T-helper 2 cell treated with Interferon-gamma antibody and Interleukin-4, amounts not matched to agents 5 μg/mL and 100 μg/mL, for 36 hours (primary cell): Measurements from ENCODE around the gene AMER2.
"Not testable (repeated sequence)": the region's sequence is repeated elsewhere in the genome, so short reads cannot be mapped to it uniquely, and the experiment has no call there.

Experiments used
- DNase-seq: peaks from one replicate; pipeline ENCODE4 v3.0.0; 2021; ENCODE audit warnings: low spot score
- H3K27ac Mint-ChIP-seq: one replicate; pipeline ENCODE4 v1.8.0; 2021; ENCODE audit warnings: mild to moderate bottlenecking, mixed read lengths
- H3K27me3 Mint-ChIP-seq: one replicate; pipeline ENCODE4 v1.8.0; 2021; ENCODE audit warnings: low read depth, mixed read lengths
- H3K36me3 Mint-ChIP-seq: one replicate; pipeline ENCODE4 v1.8.0; 2021; ENCODE audit warnings: low read depth, mixed read lengths
- H3K4me1 Mint-ChIP-seq: one replicate; pipeline ENCODE4 v1.8.0; 2021; ENCODE audit warnings: low read depth, mixed read lengths
- H3K4me3 Mint-ChIP-seq: one replicate; pipeline ENCODE4 v1.8.0; 2022; ENCODE audit warnings: mild to moderate bottlenecking, moderate library complexity, mixed read lengths
- H3K9me3 Mint-ChIP-seq: one replicate; pipeline ENCODE4 v1.8.0; 2021; ENCODE audit warnings: mixed read lengths

Gene AMER2

GRCh38 chr13:25175431-25175830 lies 3.3 kb upstream of the AMER2 start:
- Mint-ChIP-seq H3K36me3 (no peaks in the 10 kb centered on the region), H3K4me1 (peaks cover 6% of the 10 kb centered on the region), H3K4me3 (no peak overlapping the region)

GRCh38 chr13:25175026-25175425 lies 2.9 kb upstream of the AMER2 start:
- no peaks in the 10 kb centered on the region for H3K9me3 Mint-ChIP-seq
- H3K36me3 Mint-ChIP-seq: no peaks in the 10 kb centered on the region
- DNase-seq: no peak
- no peak overlapping the region for H3K4me3 Mint-ChIP-seq
- H3K4me1 Mint-ChIP-seq: peaks cover 6% of the 10 kb centered on the region
- no peak overlapping the region for H3K27ac Mint-ChIP-seq
- H3K27me3 Mint-ChIP-seq: peaks cover 58% of the 10 kb centered on the region

More at GRCh38 chr13:25175431-25175830, 3.3 kb upstream of the AMER2 start:
- Mint-ChIP-seq H3K9me3 (no peaks in the 10 kb centered on the region), H3K27ac (no peak overlapping the region), H3K27me3 (peaks cover 57% of the 10 kb centered on the region)
- no peak for DNase-seq

GRCh38 chr13:25174304-25174703 lies 2.2 kb upstream of the AMER2 start:
- H3K36me3 Mint-ChIP-seq: no peaks in the 10 kb centered on the region
- no peak overlapping the region for H3K4me3 Mint-ChIP-seq
- no peaks in the 10 kb centered on the region for H3K9me3 Mint-ChIP-seq
- H3K27me3 Mint-ChIP-seq: peaks cover 62% of the 10 kb centered on the region
- DNase-seq: no peak
- H3K4me1 Mint-ChIP-seq: peaks cover 6% of the 10 kb centered on the region
- no peak overlapping the region for H3K27ac Mint-ChIP-seq

- Mint-ChIP-seq H3K27ac (no peak overlapping the region), H3K4me1 (peaks cover 6% of the 10 kb centered on the region), H3K9me3 (no peaks in the 10 kb centered on the region), H3K36me3 (no peaks in the 10 kb centered on the region), H3K4me3 (no peak overlapping the region), H3K27me3 (peaks cover 65% of the 10 kb centered on the region)
- no peak for DNase-seq
Measured at GRCh38 chr13:25172303-25172630, 179 bp upstream of the AMER2 start.

GRCh38 chr13:25171170-25171516 lies 945 bp downstream of the AMER2 start:
- peak overlapping the region; percentile 62 for H3K4me3 Mint-ChIP-seq
- no peaks in the 10 kb centered on the region for H3K36me3 Mint-ChIP-seq
- no peak for DNase-seq
- H3K27me3 Mint-ChIP-seq: peaks cover 65% of the 10 kb centered on the region
- H3K9me3 Mint-ChIP-seq: no peaks in the 10 kb centered on the region
- H3K27ac Mint-ChIP-seq: no peak overlapping the region
- peaks cover 6% of the 10 kb centered on the region for H3K4me1 Mint-ChIP-seq

GRCh38 chr13:25170554-25171111 lies 1.5 kb downstream of the AMER2 start:
- Mint-ChIP-seq H3K4me1 (peaks cover 6% of the 10 kb centered on the region), H3K9me3 (no peaks in the 10 kb centered on the region), H3K36me3 (no peaks in the 10 kb centered on the region), H3K27me3 (peaks cover 65% of the 10 kb centered on the region), H3K27ac (no peak overlapping the region), H3K4me3 (no peak overlapping the region)
- DNase-seq: no peak

GRCh38 chr13:25169951-25170553 lies 2.0 kb downstream of the AMER2 start:
- Mint-ChIP-seq H3K4me1 (peaks cover 6% of the 10 kb centered on the region), H3K9me3 (no peaks in the 10 kb centered on the region), H3K27me3 (peaks cover 65% of the 10 kb centered on the region), H3K27ac (no peak overlapping the region), H3K4me3 (no peak overlapping the region), H3K36me3 (no peaks in the 10 kb centered on the region)
- DNase-seq: no peak

- Mint-ChIP-seq H3K27ac (no peak overlapping the region), H3K4me3 (no peak overlapping the region), H3K27me3 (peaks cover 62% of the 10 kb centered on the region), H3K36me3 (no peaks in the 10 kb centered on the region), H3K9me3 (no peaks in the 10 kb centered on the region), H3K4me1 (peaks cover 6% of the 10 kb centered on the region)
- no peak for DNase-seq
Measured at GRCh38 chr13:25169356-25169755, 2.7 kb downstream of the AMER2 start.

- Mint-ChIP-seq H3K27ac (no peak overlapping the region), H3K4me3 (no peak overlapping the region), H3K9me3 (no peaks in the 10 kb centered on the region), H3K36me3 (no peaks in the 10 kb centered on the region), H3K4me1 (peaks cover 6% of the 10 kb centered on the region), H3K27me3 (peaks cover 60% of the 10 kb centered on the region)
- DNase-seq: no peak
Measured at GRCh38 chr13:25168790-25169189, 3.3 kb downstream of the AMER2 start.

GRCh38 chr13:25167382-25168174 lies 4.5 kb downstream of the AMER2 start:
- no peak for DNase-seq
- H3K4me3 Mint-ChIP-seq: no peak overlapping the region
- no peaks in the 10 kb centered on the region for H3K9me3 Mint-ChIP-seq
- H3K4me1 Mint-ChIP-seq: peaks cover 6% of the 10 kb centered on the region
- H3K27ac Mint-ChIP-seq: no peak overlapping the region
- H3K27me3 Mint-ChIP-seq: peaks cover 49% of the 10 kb centered on the region
- no peaks in the 10 kb centered on the region for H3K36me3 Mint-ChIP-seq

- no peak overlapping the region for H3K4me3 Mint-ChIP-seq
- H3K9me3 Mint-ChIP-seq: no peaks in the 10 kb centered on the region
- H3K36me3 Mint-ChIP-seq: no peaks in the 10 kb centered on the region
- no peak for DNase-seq
- H3K4me1 Mint-ChIP-seq: no peaks in the 10 kb centered on the region
- peaks cover 37% of the 10 kb centered on the region for H3K27me3 Mint-ChIP-seq
- no peak overlapping the region for H3K27ac Mint-ChIP-seq
Measured at GRCh38 chr13:25166306-25166705, 5.8 kb downstream of the AMER2 start.

- H3K9me3 Mint-ChIP-seq: no peaks in the 10 kb centered on the region
- peaks cover 38% of the 10 kb centered on the region for H3K27me3 Mint-ChIP-seq
- no peaks in the 10 kb centered on the region for H3K4me1 Mint-ChIP-seq
- no peak for DNase-seq
- H3K27ac Mint-ChIP-seq: no peak overlapping the region
- no peak overlapping the region for H3K4me3 Mint-ChIP-seq
- H3K36me3 Mint-ChIP-seq: no peaks in the 10 kb centered on the region
Measured at GRCh38 chr13:25165663-25166062, 6.4 kb downstream of the AMER2 start.

- peaks cover 35% of the 10 kb centered on the region for H3K27me3 Mint-ChIP-seq
- not testable (repeated sequence) for H3K4me1 Mint-ChIP-seq, H3K9me3 Mint-ChIP-seq, DNase-seq, H3K27ac Mint-ChIP-seq, H3K4me3 Mint-ChIP-seq, H3K36me3 Mint-ChIP-seq
Measured at GRCh38 chr13:25165163-25165562, 6.9 kb downstream of the AMER2 start.

GRCh38 chr13:25157681-25158080 lies 14.4 kb downstream of the AMER2 start:
- H3K4me1 Mint-ChIP-seq: no peaks in the 10 kb centered on the region
- no peaks in the 10 kb centered on the region for H3K9me3 Mint-ChIP-seq
- no peak overlapping the region for H3K4me3 Mint-ChIP-seq
- no peak for DNase-seq
- H3K27ac Mint-ChIP-seq: no peak overlapping the region
- no peaks in the 10 kb centered on the region for H3K36me3 Mint-ChIP-seq
- H3K27me3 Mint-ChIP-seq: peaks cover 7% of the 10 kb centered on the region
